OCI-LY7 (cell line): ENCODE data around the gene TIGD2.

ENCODE experiments used
- CTCF ChIP-seq: fragments of 200-600 bp; sonication (generic); conservative IDR thresholded peaks from 2 replicates; pipeline ENCODE4 v1.5.1; 2014; ENCODE audit warnings: mild to moderate bottlenecking, antibody characterized with exemption, low read length, moderate library complexity, mixed read lengths
- EZH2phosphoT487 ChIP-seq: fragments of 200-600 bp; sonication (generic); IDR thresholded peaks from 2 replicates; pipeline ENCODE4 v1.6.1; 2018; ENCODE audit warnings: low read depth, borderline replicate concordance, mild to moderate bottlenecking, mixed run types, antibody characterized with exemption, low read length, moderate library complexity, mixed read lengths

DNA sequence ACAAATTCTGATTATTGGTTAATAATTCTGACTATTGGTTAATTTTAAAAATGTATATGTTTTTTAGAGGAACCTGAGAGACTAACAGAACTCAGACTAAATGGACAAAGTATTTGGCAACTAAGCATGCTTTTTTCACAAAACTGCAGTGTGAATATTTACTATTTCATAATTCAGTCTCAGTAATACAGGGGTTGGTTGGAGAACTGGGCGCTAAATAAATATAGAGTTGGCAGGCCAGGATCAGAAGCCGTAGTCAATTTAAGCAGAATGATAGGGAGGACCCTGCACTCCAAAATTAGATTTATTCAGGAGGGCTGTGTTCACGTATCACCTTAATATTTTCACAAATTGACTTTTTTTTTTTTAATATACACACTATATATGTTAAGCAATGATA, 5.8 kb downstream of the TIGD2 start:
- TF ChIP-seq CTCF: no peak
- TF ChIP-seq EZH2phosphoT487: no peak
